HEK293 (cell line): Measurements from ENCODE around the gene ANXA8.

Experiments
- CTCF ChIA-PET: fragments of 350-600 bp; formaldehyde crosslinking; extraction: SDS; loops from one replicate; lab custom pipeline; 2021; ENCODE audit warnings: antibody characterized with exemption; lab: Yijun Ruan, JAX
- POLR2A ChIA-PET: fragments of 300-600 bp; formaldehyde crosslinking; extraction: SDS; loops from one replicate; lab custom pipeline; 2020; ENCODE audit warnings: antibody characterized with exemption, inconsistent platforms; lab: Yijun Ruan, JAX
- H3K27ac ChIP-seq: fragments of 200-500 bp; sonication (Bioruptor generic); 2 replicates; pipeline ENCODE4 v1.5.1; 2014; ENCODE audit warnings: low read depth, low read length, control low read depth, inconsistent platforms; ENCODE audit errors: extremely low read depth
- H3K36me3 ChIP-seq, 2 experiments: fragments of 200-500 bp in 1 of 2; sonication (Bioruptor generic) in 1 of 2; 1 replicate in 1 of 2; 2 replicates in 1 of 2; pipeline ENCODE4 v1.5.1; 2014 to 2017; ENCODE audit warnings: inconsistent platforms in 2 of 2, low read length in 2 of 2; ENCODE audit not compliant: control insufficient read depth in 2 of 2, insufficient read depth in 1 of 2
- H3K4me1 ChIP-seq: fragments of 200-500 bp; sonication (Bioruptor generic); 2 replicates; pipeline ENCODE4 v1.5.1; 2014; ENCODE audit warnings: mild to moderate bottlenecking, low read length, inconsistent platforms; ENCODE audit not compliant: control insufficient read depth, insufficient read depth
- H3K4me3 ChIP-seq: 2 replicates; pipeline ENCODE4 v1.5.1; 2011; ENCODE audit warnings: low read depth, mild to moderate bottlenecking, control low read depth, low read length, moderate library complexity
- H3K9me3 ChIP-seq: fragments of 200-500 bp; sonication (Bioruptor generic); 2 replicates; pipeline ENCODE4 v1.5.1; 2014; ENCODE audit warnings: low read depth, low read length, inconsistent platforms; ENCODE audit not compliant: control insufficient read depth, insufficient read depth
- GLI4 ChIP-seq: fragments of 450-650 bp; formaldehyde crosslinking; IDR thresholded peaks from 2 replicates; pipeline ENCODE4 v1.5.1; 2016; ENCODE audit warnings: missing biosample characterization, missing genetic modification characterization
- MYNN ChIP-seq: fragments of 450-650 bp; formaldehyde crosslinking; IDR thresholded peaks from 2 replicates; pipeline ENCODE4 v1.5.1; 2016; ENCODE audit warnings: missing biosample characterization, missing genetic modification characterization, borderline replicate concordance
- REPIN1 ChIP-seq: fragments of 450-650 bp; formaldehyde crosslinking; IDR thresholded peaks from 2 replicates; pipeline ENCODE4 v1.5.1; 2017; ENCODE audit warnings: missing biosample characterization, missing genetic modification characterization, low read depth
- ZFP3 ChIP-seq: fragments of 450-650 bp; formaldehyde crosslinking; IDR thresholded peaks from 2 replicates; pipeline ENCODE4 v1.5.1; 2016; ENCODE audit warnings: low read depth, missing biosample characterization, missing genetic modification characterization
- ZFP69B ChIP-seq: fragments of 450-650 bp; formaldehyde crosslinking; IDR thresholded peaks from 2 replicates; pipeline ENCODE4 v1.5.1; 2016; ENCODE audit warnings: missing biosample characterization, missing genetic modification characterization
- ZNF214 ChIP-seq: fragments of 450-650 bp; formaldehyde crosslinking; IDR thresholded peaks from 2 replicates; pipeline ENCODE4 v1.5.1; 2017; ENCODE audit warnings: missing biosample characterization, mild to moderate bottlenecking, missing genetic modification characterization, borderline replicate concordance
- ZNF292 ChIP-seq: fragments of 450-650 bp; formaldehyde crosslinking; IDR thresholded peaks from 2 replicates; pipeline ENCODE4 v1.5.1; 2016; ENCODE audit warnings: low read depth, missing biosample characterization, missing genetic modification characterization, borderline replicate concordance
- ZNF324 ChIP-seq: fragments of 450-650 bp; formaldehyde crosslinking; IDR thresholded peaks from 2 replicates; pipeline ENCODE4 v1.5.1; 2016; ENCODE audit warnings: missing biosample characterization, missing genetic modification characterization
- ZNF423 ChIP-seq: fragments of 450-650 bp; formaldehyde crosslinking; IDR thresholded peaks from 2 replicates; pipeline ENCODE4 v1.5.1; 2016; ENCODE audit warnings: missing biosample characterization, missing genetic modification characterization
- ZNF473 ChIP-seq: fragments of 450-650 bp; formaldehyde crosslinking; IDR thresholded peaks from 2 replicates; pipeline ENCODE4 v1.5.1; 2017; ENCODE audit warnings: missing biosample characterization, missing genetic modification characterization
- ZNF560 ChIP-seq: fragments of 450-650 bp; formaldehyde crosslinking; IDR thresholded peaks from 2 replicates; pipeline ENCODE4 v1.5.1; 2017; ENCODE audit warnings: missing biosample characterization, missing genetic modification characterization, borderline replicate concordance
- ZNF707 ChIP-seq: fragments of 450-650 bp; formaldehyde crosslinking; IDR thresholded peaks from 2 replicates; pipeline ENCODE4 v1.5.1; 2016; ENCODE audit warnings: missing biosample characterization, missing genetic modification characterization
- ZNF785 ChIP-seq: fragments of 450-650 bp; formaldehyde crosslinking; IDR thresholded peaks from 2 replicates; pipeline ENCODE4 v1.5.1; 2016; ENCODE audit warnings: missing biosample characterization, missing genetic modification characterization
- ZSCAN23 ChIP-seq: fragments of 450-650 bp; formaldehyde crosslinking; IDR thresholded peaks from 2 replicates; pipeline ENCODE4 v1.5.1; 2016; ENCODE audit warnings: missing biosample characterization, missing genetic modification characterization
- TF ChIP-seq, protein P1 (sequence below): fragments of 450-650 bp; formaldehyde crosslinking; IDR thresholded peaks from 2 replicates; pipeline ENCODE4 v1.5.1; 2016; ENCODE audit warnings: missing biosample characterization, missing genetic modification characterization
- TF ChIP-seq, protein P2 (sequence below): fragments of 450-650 bp; formaldehyde crosslinking; IDR thresholded peaks from 2 replicates; pipeline ENCODE4 v1.5.1; 2016; ENCODE audit warnings: missing biosample characterization, missing genetic modification characterization, borderline replicate concordance
- TF ChIP-seq, protein P3 (sequence below): fragments of 450-650 bp; formaldehyde crosslinking; IDR thresholded peaks from 2 replicates; pipeline ENCODE4 v1.5.1; 2017; ENCODE audit warnings: missing biosample characterization, missing genetic modification characterization
- TF ChIP-seq, protein P4 (sequence below): fragments of 450-650 bp; formaldehyde crosslinking; IDR thresholded peaks from 2 replicates; pipeline ENCODE4 v1.5.1; 2016; ENCODE audit warnings: missing biosample characterization, missing genetic modification characterization
- TF ChIP-seq, protein P5 (sequence below): fragments of 450-650 bp; formaldehyde crosslinking; IDR thresholded peaks from 2 replicates; pipeline ENCODE4 v1.5.1; 2016; ENCODE audit warnings: missing biosample characterization, missing genetic modification characterization, low read depth

The ANXA8 gene

DNA sequence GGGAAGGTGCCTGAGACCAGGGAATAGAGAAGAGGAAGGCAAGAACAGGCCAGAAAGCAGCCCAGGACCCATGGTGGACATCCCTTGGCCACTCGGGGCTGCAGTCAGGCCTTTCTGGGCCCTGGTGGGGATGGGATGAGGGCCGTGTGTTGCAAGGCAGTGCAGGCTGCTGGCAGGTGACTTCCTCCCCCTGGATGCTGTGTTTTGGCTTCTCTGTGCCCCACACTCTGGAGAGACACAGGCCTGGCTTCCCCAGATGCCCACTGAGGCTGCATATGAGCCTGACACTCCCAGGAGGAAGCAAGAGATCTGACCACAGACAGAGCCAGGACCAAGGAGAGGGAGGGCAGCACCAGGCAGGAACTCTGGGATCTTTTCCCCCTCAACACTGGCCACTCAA lies 39.9 kb downstream of the ANXA8 start (continued):
- TF ChIP-seq, protein P1, sequence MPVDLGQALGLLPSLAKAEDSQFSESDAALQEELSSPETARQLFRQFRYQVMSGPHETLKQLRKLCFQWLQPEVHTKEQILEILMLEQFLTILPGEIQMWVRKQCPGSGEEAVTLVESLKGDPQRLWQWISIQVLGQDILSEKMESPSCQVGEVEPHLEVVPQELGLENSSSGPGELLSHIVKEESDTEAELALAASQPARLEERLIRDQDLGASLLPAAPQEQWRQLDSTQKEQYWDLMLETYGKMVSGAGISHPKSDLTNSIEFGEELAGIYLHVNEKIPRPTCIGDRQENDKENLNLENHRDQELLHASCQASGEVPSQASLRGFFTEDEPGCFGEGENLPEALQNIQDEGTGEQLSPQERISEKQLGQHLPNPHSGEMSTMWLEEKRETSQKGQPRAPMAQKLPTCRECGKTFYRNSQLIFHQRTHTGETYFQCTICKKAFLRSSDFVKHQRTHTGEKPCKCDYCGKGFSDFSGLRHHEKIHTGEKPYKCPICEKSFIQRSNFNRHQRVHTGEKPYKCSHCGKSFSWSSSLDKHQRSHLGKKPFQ (tag by site-specific recombination) = no peak
- TF ChIP-seq, protein P2, sequence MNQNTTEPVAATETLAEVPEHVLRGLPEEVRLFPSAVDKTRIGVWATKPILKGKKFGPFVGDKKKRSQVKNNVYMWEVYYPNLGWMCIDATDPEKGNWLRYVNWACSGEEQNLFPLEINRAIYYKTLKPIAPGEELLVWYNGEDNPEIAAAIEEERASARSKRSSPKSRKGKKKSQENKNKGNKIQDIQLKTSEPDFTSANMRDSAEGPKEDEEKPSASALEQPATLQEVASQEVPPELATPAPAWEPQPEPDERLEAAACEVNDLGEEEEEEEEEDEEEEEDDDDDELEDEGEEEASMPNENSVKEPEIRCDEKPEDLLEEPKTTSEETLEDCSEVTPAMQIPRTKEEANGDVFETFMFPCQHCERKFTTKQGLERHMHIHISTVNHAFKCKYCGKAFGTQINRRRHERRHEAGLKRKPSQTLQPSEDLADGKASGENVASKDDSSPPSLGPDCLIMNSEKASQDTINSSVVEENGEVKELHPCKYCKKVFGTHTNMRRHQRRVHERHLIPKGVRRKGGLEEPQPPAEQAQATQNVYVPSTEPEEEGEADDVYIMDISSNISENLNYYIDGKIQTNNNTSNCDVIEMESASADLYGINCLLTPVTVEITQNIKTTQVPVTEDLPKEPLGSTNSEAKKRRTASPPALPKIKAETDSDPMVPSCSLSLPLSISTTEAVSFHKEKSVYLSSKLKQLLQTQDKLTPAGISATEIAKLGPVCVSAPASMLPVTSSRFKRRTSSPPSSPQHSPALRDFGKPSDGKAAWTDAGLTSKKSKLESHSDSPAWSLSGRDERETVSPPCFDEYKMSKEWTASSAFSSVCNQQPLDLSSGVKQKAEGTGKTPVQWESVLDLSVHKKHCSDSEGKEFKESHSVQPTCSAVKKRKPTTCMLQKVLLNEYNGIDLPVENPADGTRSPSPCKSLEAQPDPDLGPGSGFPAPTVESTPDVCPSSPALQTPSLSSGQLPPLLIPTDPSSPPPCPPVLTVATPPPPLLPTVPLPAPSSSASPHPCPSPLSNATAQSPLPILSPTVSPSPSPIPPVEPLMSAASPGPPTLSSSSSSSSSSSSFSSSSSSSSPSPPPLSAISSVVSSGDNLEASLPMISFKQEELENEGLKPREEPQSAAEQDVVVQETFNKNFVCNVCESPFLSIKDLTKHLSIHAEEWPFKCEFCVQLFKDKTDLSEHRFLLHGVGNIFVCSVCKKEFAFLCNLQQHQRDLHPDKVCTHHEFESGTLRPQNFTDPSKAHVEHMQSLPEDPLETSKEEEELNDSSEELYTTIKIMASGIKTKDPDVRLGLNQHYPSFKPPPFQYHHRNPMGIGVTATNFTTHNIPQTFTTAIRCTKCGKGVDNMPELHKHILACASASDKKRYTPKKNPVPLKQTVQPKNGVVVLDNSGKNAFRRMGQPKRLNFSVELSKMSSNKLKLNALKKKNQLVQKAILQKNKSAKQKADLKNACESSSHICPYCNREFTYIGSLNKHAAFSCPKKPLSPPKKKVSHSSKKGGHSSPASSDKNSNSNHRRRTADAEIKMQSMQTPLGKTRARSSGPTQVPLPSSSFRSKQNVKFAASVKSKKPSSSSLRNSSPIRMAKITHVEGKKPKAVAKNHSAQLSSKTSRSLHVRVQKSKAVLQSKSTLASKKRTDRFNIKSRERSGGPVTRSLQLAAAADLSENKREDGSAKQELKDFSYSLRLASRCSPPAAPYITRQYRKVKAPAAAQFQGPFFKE (tag by site-specific recombination) = no peak
- no peak for TF ChIP-seq ZFP69B (tag by site-specific recombination)
- TF ChIP-seq GLI4 = no peak
- TF ChIP-seq, protein P3, sequence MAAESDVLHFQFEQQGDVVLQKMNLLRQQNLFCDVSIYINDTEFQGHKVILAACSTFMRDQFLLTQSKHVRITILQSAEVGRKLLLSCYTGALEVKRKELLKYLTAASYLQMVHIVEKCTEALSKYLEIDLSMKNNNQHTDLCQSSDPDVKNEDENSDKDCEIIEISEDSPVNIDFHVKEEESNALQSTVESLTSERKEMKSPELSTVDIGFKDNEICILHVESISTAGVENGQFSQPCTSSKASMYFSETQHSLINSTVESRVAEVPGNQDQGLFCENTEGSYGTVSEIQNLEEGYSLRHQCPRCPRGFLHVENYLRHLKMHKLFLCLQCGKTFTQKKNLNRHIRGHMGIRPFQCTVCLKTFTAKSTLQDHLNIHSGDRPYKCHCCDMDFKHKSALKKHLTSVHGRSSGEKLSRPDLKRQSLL (tag by site-specific recombination) = no peak

DNA sequence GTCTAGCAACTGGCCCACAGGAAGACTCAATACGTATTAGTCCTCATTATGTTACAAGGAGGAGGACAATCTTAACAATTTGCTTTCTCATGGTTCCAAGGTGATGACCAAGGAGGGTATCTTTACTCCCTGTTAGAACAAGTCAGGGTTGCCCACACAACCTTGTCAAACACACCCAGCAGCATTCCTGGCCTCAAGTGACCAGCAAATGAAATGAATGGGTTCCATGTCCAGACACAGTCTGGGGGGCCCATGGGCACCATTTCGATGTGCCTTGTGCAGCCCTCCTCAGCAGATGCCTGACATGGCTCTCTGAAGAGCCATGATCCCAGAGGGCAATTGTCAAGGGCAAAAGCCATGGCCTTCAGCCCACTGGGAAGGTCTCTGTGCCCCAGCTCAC lies 40.8 kb downstream of the ANXA8 start:
- H3K27ac ChIP-seq = no peak overlapping the region
- H3K36me3 ChIP-seq = no peaks in the 10 kb centered on the region
- TF ChIP-seq ZNF423 (tag by site-specific recombination) = no peak
- no peak for TF ChIP-seq ZSCAN23 (tag by site-specific recombination)
- no peak for TF ChIP-seq ZNF292 (tag by site-specific recombination)
- TF ChIP-seq ZNF473 = no peak
- TF ChIP-seq, protein P4, sequence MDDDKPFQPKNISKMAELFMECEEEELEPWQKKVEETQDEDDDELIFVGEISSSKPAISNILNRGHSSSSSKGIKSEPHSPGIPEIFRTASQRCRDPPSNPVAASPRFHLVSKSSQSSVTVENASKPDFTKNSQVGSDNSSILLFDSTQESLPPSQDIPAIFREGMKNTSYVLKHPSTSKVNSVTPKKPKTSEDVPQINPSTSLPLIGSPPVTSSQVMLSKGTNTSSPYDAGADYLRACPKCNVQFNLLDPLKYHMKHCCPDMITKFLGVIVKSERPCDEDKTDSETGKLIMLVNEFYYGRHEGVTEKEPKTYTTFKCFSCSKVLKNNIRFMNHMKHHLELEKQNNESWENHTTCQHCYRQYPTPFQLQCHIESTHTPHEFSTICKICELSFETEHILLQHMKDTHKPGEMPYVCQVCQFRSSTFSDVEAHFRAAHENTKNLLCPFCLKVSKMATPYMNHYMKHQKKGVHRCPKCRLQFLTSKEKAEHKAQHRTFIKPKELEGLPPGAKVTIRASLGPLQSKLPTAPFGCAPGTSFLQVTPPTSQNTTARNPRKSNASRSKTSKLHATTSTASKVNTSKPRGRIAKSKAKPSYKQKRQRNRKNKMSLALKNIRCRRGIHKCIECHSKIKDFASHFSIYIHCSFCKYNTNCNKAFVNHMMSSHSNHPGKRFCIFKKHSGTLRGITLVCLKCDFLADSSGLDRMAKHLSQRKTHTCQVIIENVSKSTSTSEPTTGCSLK = no peak
- TF ChIP-seq ZFP3 (tag by site-specific recombination) = no peak
- no peak for TF ChIP-seq REPIN1 (tag by site-specific recombination)
- TF ChIP-seq ZNF324 (tag by site-specific recombination) = no peak
- no peak for TF ChIP-seq ZNF785 (tag by site-specific recombination)
- no peak for TF ChIP-seq ZNF214 (tag by site-specific recombination)
- no peak for TF ChIP-seq ZNF560
- TF ChIP-seq ZNF707 = no peak
- TF ChIP-seq, protein P5, sequence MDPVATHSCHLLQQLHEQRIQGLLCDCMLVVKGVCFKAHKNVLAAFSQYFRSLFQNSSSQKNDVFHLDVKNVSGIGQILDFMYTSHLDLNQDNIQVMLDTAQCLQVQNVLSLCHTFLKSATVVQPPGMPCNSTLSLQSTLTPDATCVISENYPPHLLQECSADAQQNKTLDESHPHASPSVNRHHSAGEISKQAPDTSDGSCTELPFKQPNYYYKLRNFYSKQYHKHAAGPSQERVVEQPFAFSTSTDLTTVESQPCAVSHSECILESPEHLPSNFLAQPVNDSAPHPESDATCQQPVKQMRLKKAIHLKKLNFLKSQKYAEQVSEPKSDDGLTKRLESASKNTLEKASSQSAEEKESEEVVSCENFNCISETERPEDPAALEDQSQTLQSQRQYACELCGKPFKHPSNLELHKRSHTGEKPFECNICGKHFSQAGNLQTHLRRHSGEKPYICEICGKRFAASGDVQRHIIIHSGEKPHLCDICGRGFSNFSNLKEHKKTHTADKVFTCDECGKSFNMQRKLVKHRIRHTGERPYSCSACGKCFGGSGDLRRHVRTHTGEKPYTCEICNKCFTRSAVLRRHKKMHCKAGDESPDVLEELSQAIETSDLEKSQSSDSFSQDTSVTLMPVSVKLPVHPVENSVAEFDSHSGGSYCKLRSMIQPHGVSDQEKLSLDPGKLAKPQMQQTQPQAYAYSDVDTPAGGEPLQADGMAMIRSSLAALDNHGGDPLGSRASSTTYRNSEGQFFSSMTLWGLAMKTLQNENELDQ (tag by site-specific recombination) = no peak
- no peak for TF ChIP-seq MYNN (tag by site-specific recombination)
- ChIA-PET POLR2A (no interaction called here), CTCF (no interaction called here)
- no peak overlapping the region for H3K4me3 ChIP-seq
- no peaks in the 10 kb centered on the region for H3K9me3 ChIP-seq
- H3K4me1 ChIP-seq = no peaks in the 10 kb centered on the region
